Memory B cell (primary cell): ENCODE measurements around the gene TMEM138.
"Not testable (repeated sequence)": the region's sequence is repeated elsewhere in the genome, so short reads cannot be mapped to it uniquely, and the experiment has no call there.

Source experiments
- ATAC-seq: fragments of 150-1000 bp; cut with Tn5 transposase; 2 replicates; pipeline ENCODE4 v1.10.0; 2021; ENCODE audit warnings: low read depth, mild to moderate bottlenecking, moderate library complexity
- DNase-seq, 2 donors: peaks; one replicate each; pipeline ENCODE4 v3.0.0; 2022; ENCODE audit warnings: low spot score in 2 of 2
- H3K27ac Mint-ChIP-seq: one replicate; pipeline ENCODE4 v1.8.0; 2022; ENCODE audit warnings: mild to moderate bottlenecking, moderate library complexity, mixed read lengths
- H3K27me3 Mint-ChIP-seq: one replicate; pipeline ENCODE4 v1.8.0; 2022; ENCODE audit warnings: mixed read lengths
- H3K36me3 Mint-ChIP-seq: one replicate; pipeline ENCODE4 v1.8.0; 2022; ENCODE audit warnings: mild to moderate bottlenecking, mixed read lengths
- H3K4me1 Mint-ChIP-seq: one replicate; pipeline ENCODE4 v1.8.0; 2022; ENCODE audit warnings: mixed read lengths
- H3K4me3 Mint-ChIP-seq: one replicate; pipeline ENCODE4 v1.8.0; 2022; ENCODE audit warnings: mild to moderate bottlenecking, moderate library complexity, mixed read lengths
- H3K9me3 Mint-ChIP-seq: one replicate; pipeline ENCODE4 v1.8.0; 2022; ENCODE audit warnings: mixed read lengths

Gene TMEM138

GRCh38 chr11:61367406-61367805, 5.2 kb downstream of the TMEM138 start:
- Mint-ChIP-seq H3K27ac (no peak overlapping the region), H3K36me3 (peaks cover 16% of the 10 kb centered on the region), H3K4me1 (peaks cover 8% of the 10 kb centered on the region), H3K27me3 (no peaks in the 10 kb centered on the region), H3K9me3 (no peaks in the 10 kb centered on the region), H3K4me3 (no peak overlapping the region)
- no peak for ATAC-seq
- no peak for DNase-seq

GRCh38 chr11:61368646-61369045, 6.5 kb downstream of the TMEM138 start:
- H3K4me3 Mint-ChIP-seq: no peak overlapping the region

GRCh38 chr11:61369372-61370348, 7.5 kb downstream of the TMEM138 start:
- H3K27me3 Mint-ChIP-seq: no peaks in the 10 kb centered on the region
- peak overlapping the region; percentile 72 for H3K27ac Mint-ChIP-seq
- DNase-seq: no peak
- no peak for ATAC-seq
- H3K36me3 Mint-ChIP-seq: peaks cover 16% of the 10 kb centered on the region
- no peak overlapping the region for H3K4me3 Mint-ChIP-seq
- H3K9me3 Mint-ChIP-seq: no peaks in the 10 kb centered on the region
- H3K4me1 Mint-ChIP-seq: peaks cover 2% of the 10 kb centered on the region

More at GRCh38 chr11:61368646-61369045, 6.5 kb downstream of the TMEM138 start:
- ATAC-seq (no peak), DNase-seq (no peak)
- Mint-ChIP-seq H3K27ac (no peak overlapping the region), H3K36me3 (peaks cover 16% of the 10 kb centered on the region), H3K27me3 (no peaks in the 10 kb centered on the region), H3K4me1 (peaks cover 2% of the 10 kb centered on the region), H3K9me3 (no peaks in the 10 kb centered on the region)

- no peak for ATAC-seq
- Mint-ChIP-seq H3K27me3 (no peaks in the 10 kb centered on the region), H3K36me3 (peaks cover 19% of the 10 kb centered on the region), H3K4me1 (peaks cover 2% of the 10 kb centered on the region), H3K4me3 (no peak overlapping the region), H3K27ac (peak overlapping the region; percentile 72), H3K9me3 (no peaks in the 10 kb centered on the region)
- DNase-seq: no peak
These were observed 8.3 kb downstream of the TMEM138 start for GRCh38 chr11:61370349-61371005.

GRCh38 chr11:61372659-61373420, 10.7 kb downstream of the TMEM138 start:
- Mint-ChIP-seq H3K27me3 (no peaks in the 10 kb centered on the region), H3K36me3 (peaks cover 27% of the 10 kb centered on the region), H3K4me3 (no peak overlapping the region), H3K9me3 (no peaks in the 10 kb centered on the region), H3K4me1 (peaks cover 4% of the 10 kb centered on the region), H3K27ac (no peak overlapping the region)
- ATAC-seq: no peak
- no peak for DNase-seq

GRCh38 chr11:61375761-61376108, 13.6 kb downstream of the TMEM138 start:
- Mint-ChIP-seq H3K4me1 (peaks cover 2% of the 10 kb centered on the region), H3K36me3 (peaks cover 17% of the 10 kb centered on the region), H3K27me3 (no peaks in the 10 kb centered on the region), H3K27ac (no peak overlapping the region), H3K9me3 (no peaks in the 10 kb centered on the region), H3K4me3 (no peak overlapping the region)
- DNase-seq (no peak), ATAC-seq (no peak)

GRCh38 chr11:61377461-61378160, 15.4 kb downstream of the TMEM138 start:
- no peak for DNase-seq
- H3K27ac Mint-ChIP-seq: peak overlapping the region; percentile 39
- H3K36me3 Mint-ChIP-seq: peaks cover 12% of the 10 kb centered on the region
- H3K27me3 Mint-ChIP-seq: no peaks in the 10 kb centered on the region
- no peak for ATAC-seq
- no peak overlapping the region for H3K4me3 Mint-ChIP-seq
- peaks cover 4% of the 10 kb centered on the region for H3K4me1 Mint-ChIP-seq
- H3K9me3 Mint-ChIP-seq: no peaks in the 10 kb centered on the region

- DNase-seq: no peak
- H3K27me3 Mint-ChIP-seq: no peaks in the 10 kb centered on the region
- H3K27ac Mint-ChIP-seq: no peak overlapping the region
- H3K4me1 Mint-ChIP-seq: peaks cover 4% of the 10 kb centered on the region
- H3K9me3 Mint-ChIP-seq: no peaks in the 10 kb centered on the region
- H3K36me3 Mint-ChIP-seq: peaks cover 12% of the 10 kb centered on the region
- H3K4me3 Mint-ChIP-seq: no peak overlapping the region
- no peak for ATAC-seq
These were observed 16.6 kb downstream of the TMEM138 start for GRCh38 chr11:61378713-61379313.

- H3K4me3 Mint-ChIP-seq: no peak overlapping the region
- ATAC-seq: no peak
- H3K27me3 Mint-ChIP-seq: no peaks in the 10 kb centered on the region
- H3K4me1 Mint-ChIP-seq: peaks cover 11% of the 10 kb centered on the region
- no peak overlapping the region for H3K27ac Mint-ChIP-seq
- no peaks in the 10 kb centered on the region for H3K9me3 Mint-ChIP-seq
- DNase-seq: no peak
- H3K36me3 Mint-ChIP-seq: peaks cover 8% of the 10 kb centered on the region
These were observed 18.7 kb downstream of the TMEM138 start for GRCh38 chr11:61380884-61381283.

GRCh38 chr11:61383859-61384258, 21.7 kb downstream of the TMEM138 start:
- H3K4me1 Mint-ChIP-seq, H3K9me3 Mint-ChIP-seq, H3K36me3 Mint-ChIP-seq, H3K27me3 Mint-ChIP-seq, ATAC-seq, H3K27ac Mint-ChIP-seq, H3K4me3 Mint-ChIP-seq, DNase-seq: not testable (repeated sequence)

GRCh38 chr11:61384271-61385242, 22.4 kb downstream of the TMEM138 start:
- no peaks in the 10 kb centered on the region for H3K27me3 Mint-ChIP-seq
- no peak overlapping the region for H3K4me3 Mint-ChIP-seq
- peaks cover 9% of the 10 kb centered on the region for H3K4me1 Mint-ChIP-seq
- H3K36me3 Mint-ChIP-seq: no peaks in the 10 kb centered on the region
- H3K27ac Mint-ChIP-seq: no peak overlapping the region
- no peak for DNase-seq
- no peak for ATAC-seq
- no peaks in the 10 kb centered on the region for H3K9me3 Mint-ChIP-seq

GRCh38 chr11:61390161-61390560, 28.0 kb downstream of the TMEM138 start:
- Mint-ChIP-seq H3K36me3 (peaks cover 4% of the 10 kb centered on the region), H3K27me3 (no peaks in the 10 kb centered on the region), H3K27ac (no peak overlapping the region), H3K4me3 (no peak overlapping the region), H3K4me1 (peaks cover 22% of the 10 kb centered on the region), H3K9me3 (no peaks in the 10 kb centered on the region)
- ATAC-seq: no peak
- DNase-seq: no peak
